Panc1 (cell line): ENCODE data around the gene AIF1. TPM values are rescaled to one million over a fixed set of nuclear protein-coding genes. Genes with fewer than 3 reads are reported as not detected.

Experiments used
- ATAC-seq: fragments of 200-7000 bp; cut with Tn5 transposase; 2 replicates; pipeline ENCODE4 v1.9.1; 2020; ENCODE audit warnings: mild to moderate bottlenecking, moderate library complexity
- BruUV-seq: library from RNA; stranded (reverse); fragments of 400-500 nt; replicated peaks from 2 replicates; lab custom pipeline; 2021; lab: Mats Ljungman, UMichigan
- CTCF ChIA-PET: fragments of 300-600 bp; sonication (Branson Sonifier 250); formaldehyde crosslinking; loops from one replicate; lab custom pipeline; 2022; ENCODE audit warnings: antibody characterized with exemption; lab: Charles Lee
- POLR2A ChIA-PET: fragments of 300-600 bp; sonication (Branson Sonifier 250); formaldehyde crosslinking; loops from one replicate; lab custom pipeline; 2022; ENCODE audit warnings: antibody characterized with exemption; lab: Charles Lee
- DNase-seq: peaks from one replicate; pipeline ENCODE4 v3.0.0-alpha.2; 2010; ENCODE audit warnings: low read depth, low spot score
- H3K27ac ChIP-seq: 2 replicates; pipeline ENCODE4 v1.5.1; 2011; ENCODE audit warnings: mild to moderate bottlenecking, low read length, inconsistent platforms
- H3K27me3 ChIP-seq: fragments of 200-500 bp; sonication (Bioruptor generic); 2 replicates; pipeline ENCODE4 v1.6.0; 2014; ENCODE audit warnings: low read length, inconsistent platforms; ENCODE audit not compliant: control insufficient read depth, insufficient read depth
- H3K36me3 ChIP-seq: fragments of 200-500 bp; sonication (Bioruptor generic); 2 replicates; pipeline ENCODE4 v1.5.1; 2014; ENCODE audit warnings: inconsistent platforms, mild to moderate bottlenecking, low read length, moderate library complexity; ENCODE audit not compliant: control insufficient read depth, insufficient read depth
- H3K4me1 ChIP-seq: 2 replicates; pipeline ENCODE4 v1.5.1; 2011; ENCODE audit warnings: inconsistent platforms, mild to moderate bottlenecking, low read length, moderate library complexity; ENCODE audit not compliant: control insufficient read depth, insufficient read depth
- H3K4me3 ChIP-seq, 2 experiments: 2 replicates each; pipeline ENCODE4 v1.5.1; 2011 to 2012; ENCODE audit warnings: low read depth in 2 of 2, low read length in 2 of 2, mild to moderate bottlenecking in 2 of 2, inconsistent platforms in 1 of 2, moderate library complexity in 1 of 2
- H3K9me3 ChIP-seq: fragments of 200-500 bp; sonication (Bioruptor generic); 2 replicates; pipeline ENCODE4 v1.5.1; 2014; ENCODE audit warnings: low read depth, mild to moderate bottlenecking, inconsistent platforms, low read length, moderate library complexity; ENCODE audit not compliant: control insufficient read depth, insufficient read depth
- CTCF ChIP-seq: fragments of 450-650 bp; IDR thresholded peaks from 2 replicates; pipeline ENCODE4 v1.5.1; 2017; ENCODE audit warnings: mild to moderate bottlenecking
- POLR2AphosphoS5 ChIP-seq: IDR thresholded peaks from 2 replicates; pipeline ENCODE4 v1.6.1; 2012; ENCODE audit warnings: mild to moderate bottlenecking, low read depth, low read length, moderate library complexity
- SIN3A ChIP-seq: IDR thresholded peaks from 2 replicates; pipeline ENCODE4 v1.6.1; 2012; ENCODE audit warnings: low read depth, mild to moderate bottlenecking, low read length, moderate library complexity, borderline replicate concordance; ENCODE audit not compliant: insufficient read depth
- TCF7L2 ChIP-seq: IDR thresholded peaks from 2 replicates; pipeline ENCODE4 v1.6.1; 2011; ENCODE audit warnings: mild to moderate bottlenecking, low read depth, low read length, inconsistent platforms
- in situ Hi-C: cut with HindIII; loops from 2 replicates; pipeline ENCODE4 v1.10.0; 2016; ENCODE audit warnings: low sequenced_read_pairs, low pct_unique_long_range_greater_than_20kb
- intact Hi-C: fragments of 100-400 bp; cut with micrococcal nuclease; formaldehyde crosslinking; loops from one replicate; pipeline ENCODE4 v1.10.0; 2022; ENCODE audit not compliant: unreplicated experiment
- total RNA-seq: library from RNA; stranded (reverse); gene quantifications from one replicate; pipeline ENCODE4 v1.2.1, GENCODE V29; 2021; ENCODE audit not compliant: unreplicated experiment
- TF ChIP-seq, protein P1 (sequence below), 2 experiments: IDR thresholded peaks; 2 replicates each; pipeline ENCODE4 v1.6.1; 2011 to 2012; ENCODE audit warnings: low read depth in 2 of 2, control low read depth in 1 of 2, low read length in 1 of 2, mild to moderate bottlenecking in 1 of 2, moderate library complexity in 1 of 2; ENCODE audit not compliant: insufficient read depth in 1 of 2

Gene AIF1
- total RNA-seq, 1 experiment from 2014 or later = 0.44 TPM

DNA sequence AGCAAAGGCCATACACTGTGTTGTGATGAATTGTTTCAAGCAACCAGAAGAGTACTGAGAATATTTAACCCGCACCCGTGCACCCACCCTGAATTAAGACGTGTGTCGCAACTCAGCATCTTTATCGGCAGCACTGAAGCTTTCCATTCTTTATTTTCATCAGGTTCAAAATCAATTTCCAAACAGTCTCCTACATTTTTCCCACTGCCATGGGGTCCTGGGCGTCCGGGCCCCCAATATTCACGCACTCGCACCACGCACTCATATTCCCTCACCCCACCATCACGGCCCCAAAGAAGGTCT is 34.6 kb upstream of the AIF1 start:
- in situ Hi-C loops = no loop called here
- POLR2A ChIA-PET = interaction anchor here (0.7 to 1.1 kb wide), 2 partner anchors 29 to 70 kb away, joined by 4 to 5 read pairs; no protein-coding TSS in a partner anchor
- intact Hi-C loops = loop anchor here (2.0 kb wide), 1 partner anchor 16 kb away; no protein-coding TSS in a partner anchor
- TF ChIP-seq, protein P1, sequence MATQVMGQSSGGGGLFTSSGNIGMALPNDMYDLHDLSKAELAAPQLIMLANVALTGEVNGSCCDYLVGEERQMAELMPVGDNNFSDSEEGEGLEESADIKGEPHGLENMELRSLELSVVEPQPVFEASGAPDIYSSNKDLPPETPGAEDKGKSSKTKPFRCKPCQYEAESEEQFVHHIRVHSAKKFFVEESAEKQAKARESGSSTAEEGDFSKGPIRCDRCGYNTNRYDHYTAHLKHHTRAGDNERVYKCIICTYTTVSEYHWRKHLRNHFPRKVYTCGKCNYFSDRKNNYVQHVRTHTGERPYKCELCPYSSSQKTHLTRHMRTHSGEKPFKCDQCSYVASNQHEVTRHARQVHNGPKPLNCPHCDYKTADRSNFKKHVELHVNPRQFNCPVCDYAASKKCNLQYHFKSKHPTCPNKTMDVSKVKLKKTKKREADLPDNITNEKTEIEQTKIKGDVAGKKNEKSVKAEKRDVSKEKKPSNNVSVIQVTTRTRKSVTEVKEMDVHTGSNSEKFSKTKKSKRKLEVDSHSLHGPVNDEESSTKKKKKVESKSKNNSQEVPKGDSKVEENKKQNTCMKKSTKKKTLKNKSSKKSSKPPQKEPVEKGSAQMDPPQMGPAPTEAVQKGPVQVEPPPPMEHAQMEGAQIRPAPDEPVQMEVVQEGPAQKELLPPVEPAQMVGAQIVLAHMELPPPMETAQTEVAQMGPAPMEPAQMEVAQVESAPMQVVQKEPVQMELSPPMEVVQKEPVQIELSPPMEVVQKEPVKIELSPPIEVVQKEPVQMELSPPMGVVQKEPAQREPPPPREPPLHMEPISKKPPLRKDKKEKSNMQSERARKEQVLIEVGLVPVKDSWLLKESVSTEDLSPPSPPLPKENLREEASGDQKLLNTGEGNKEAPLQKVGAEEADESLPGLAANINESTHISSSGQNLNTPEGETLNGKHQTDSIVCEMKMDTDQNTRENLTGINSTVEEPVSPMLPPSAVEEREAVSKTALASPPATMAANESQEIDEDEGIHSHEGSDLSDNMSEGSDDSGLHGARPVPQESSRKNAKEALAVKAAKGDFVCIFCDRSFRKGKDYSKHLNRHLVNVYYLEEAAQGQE (IDR thresholded peaks at IDR 0.05; ENCODE audit: insufficient read depth in 1 of 2, low read depth in 2 of 2, low read length in 1 of 2) = no peak
- TF ChIP-seq SIN3A (no peak), POLR2AphosphoS5 (no peak), TCF7L2 (no peak), CTCF (no peak)
- Histone ChIP-seq H3K4me3 (peak overlapping the region; percentile 78 to 80), H3K27me3 (no peaks in the 10 kb centered on the region), H3K27ac (peak overlapping the region; percentile 84), H3K4me1 (peaks cover 22% of the 10 kb centered on the region), H3K9me3 (no peaks in the 10 kb centered on the region), H3K36me3 (no peaks in the 10 kb centered on the region)
- CTCF ChIA-PET = interaction anchor here (0.6 to 3.0 kb wide), 6 partner anchors 12 to 55 kb away, joined by 3 to 22 read pairs (median 10); partner anchors contain the start of genes ATP6V1G2, NCR3 and NFKBIL1
- no TSS peak for BruUV-seq
- no peak for ATAC-seq
- no peak for DNase-seq

- CTCF ChIA-PET = interaction anchor here (0.6 to 3.0 kb wide), 6 partner anchors 11 to 56 kb away, joined by 3 to 22 read pairs (median 10); partner anchors contain the start of genes ATP6V1G2, NCR3 and NFKBIL1
- intact Hi-C loops = loop anchor here (2.0 kb wide), 1 partner anchor 16 kb away; no protein-coding TSS in a partner anchor
- ATAC-seq = peak; percentile 92
- Histone ChIP-seq H3K9me3 (no peaks in the 10 kb centered on the region), H3K27me3 (no peaks in the 10 kb centered on the region), H3K27ac (peak overlapping the region; percentile 84), H3K4me3 (peak overlapping the region; percentile 78 to 80), H3K4me1 (peaks cover 22% of the 10 kb centered on the region), H3K36me3 (no peaks in the 10 kb centered on the region)
- in situ Hi-C loops = no loop called here
- no TSS peak for BruUV-seq
- TF ChIP-seq POLR2AphosphoS5 = no peak; the same call in 1 of the 2 replicates
- TF ChIP-seq, protein P1 (IDR thresholded peaks at IDR 0.05; ENCODE audit: insufficient read depth in 1 of 2, low read depth in 2 of 2, low read length in 1 of 2) = 0 out of 4 replicates have a peak, but pooled peaks of 1 of the 2 experiments have one; percentile 8
- TF ChIP-seq SIN3A = peak; percentile 47; the same call in 1 of the 2 replicates
- TF ChIP-seq TCF7L2 = no peak
- TF ChIP-seq CTCF = peak; percentile 99
- no peak for DNase-seq
- POLR2A ChIA-PET = interaction anchor here (1.1 kb wide), 1 partner anchor 69 kb away, joined by 4 read pairs; no protein-coding TSS in a partner anchor
Observed at GRCh38 chr6:31580807-31581433, 34.1 kb upstream of the AIF1 start.
